ENCODE measurements around the gene SPATS1.

DNA sequence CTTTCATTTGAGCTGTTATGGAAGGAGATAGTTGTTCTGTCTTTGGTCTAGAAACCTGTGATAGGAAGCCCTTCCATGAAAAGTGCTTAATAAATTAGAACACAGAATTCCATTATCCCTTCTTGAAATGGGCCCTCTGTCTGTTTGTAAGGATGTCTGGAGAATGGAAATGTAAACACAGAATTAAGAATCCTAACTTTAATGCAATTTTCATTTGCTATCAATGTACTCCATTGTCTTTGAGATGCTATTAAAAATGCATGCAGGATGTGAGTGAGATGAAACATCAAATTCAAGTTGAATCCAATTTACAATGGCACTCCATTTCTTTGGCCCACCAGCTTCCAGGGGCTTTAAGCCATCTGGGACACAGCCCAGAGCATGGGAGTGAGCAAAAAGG lies 15.4 kb upstream of the SPATS1 start:
- no peak for TF ChIP-seq ARNT (IDR thresholded peaks at IDR 0.05)
- TF ChIP-seq HDGF (IDR thresholded peaks at IDR 0.05; ENCODE audit: borderline replicate concordance) = no peak
- no peak for TF ChIP-seq BHLHE40 (IDR thresholded peaks at IDR 0.05; ENCODE audit: borderline replicate concordance)
- TF ChIP-seq FOXK2 (IDR thresholded peaks at IDR 0.05) = no peak
- no peak for TF ChIP-seq FOXM1 (IDR thresholded peaks at IDR 0.05; ENCODE audit: borderline replicate concordance)
- no peak for TF ChIP-seq ELF4 (IDR thresholded peaks at IDR 0.05)
- no peak for TF ChIP-seq L3MBTL2 (conservative IDR thresholded peaks at IDR 0.05)
- no peak for TF ChIP-seq TARDBP (IDR thresholded peaks at IDR 0.05)
- TF ChIP-seq, protein P1, sequence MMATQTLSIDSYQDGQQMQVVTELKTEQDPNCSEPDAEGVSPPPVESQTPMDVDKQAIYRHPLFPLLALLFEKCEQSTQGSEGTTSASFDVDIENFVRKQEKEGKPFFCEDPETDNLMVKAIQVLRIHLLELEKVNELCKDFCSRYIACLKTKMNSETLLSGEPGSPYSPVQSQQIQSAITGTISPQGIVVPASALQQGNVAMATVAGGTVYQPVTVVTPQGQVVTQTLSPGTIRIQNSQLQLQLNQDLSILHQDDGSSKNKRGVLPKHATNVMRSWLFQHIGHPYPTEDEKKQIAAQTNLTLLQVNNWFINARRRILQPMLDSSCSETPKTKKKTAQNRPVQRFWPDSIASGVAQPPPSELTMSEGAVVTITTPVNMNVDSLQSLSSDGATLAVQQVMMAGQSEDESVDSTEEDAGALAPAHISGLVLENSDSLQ (IDR thresholded peaks at IDR 0.05) = no peak
- TF ChIP-seq CTBP1 (IDR thresholded peaks at IDR 0.05; ENCODE audit: borderline replicate concordance) = no peak
- TF ChIP-seq LEF1 (IDR thresholded peaks at IDR 0.05; ENCODE audit: borderline replicate concordance) = no peak
